Measurements from ENCODE around the gene PPP2R3B. TPM values are rescaled to one million over a fixed set of nuclear protein-coding genes. Genes with fewer than 3 reads are reported as not detected.

Gene PPP2R3B
- total RNA-seq, 1 experiment from 2014 or later = 19.1 TPM

- BruUV-seq (replicated peaks) = no TSS peak
These were observed 99.0 kb downstream of the PPP2R3B start for GRCh38 chrX:287670-288069.

More at GRCh38 chrX:287670-288069, 99.0 kb downstream of the PPP2R3B start:
- no peaks in the 10 kb centered on the region for H3K27me3 ChIP-seq (ENCODE audit: insufficient read depth, low read length)
- H4K20me1 ChIP-seq (ENCODE audit: insufficient read depth) = no peaks in the 10 kb centered on the region
- CTCF ChIA-PET = no interaction called here
- peaks cover 0 to 15% of the 10 kb centered on the region in 2 experiments; a peak in 2 of 4 replicates for H3K36me3 ChIP-seq (ENCODE audit: control insufficient read depth in 1 of 2, insufficient read depth in 2 of 2, low read length in 2 of 2)
- intact Hi-C loops (cut with micrococcal nuclease) = no loop called here
- no peaks in the 10 kb centered on the region for H3K9me2 ChIP-seq (ENCODE audit: insufficient read depth)
- H3K4me3 ChIP-seq (replicated peaks in 1 of 2; ENCODE audit: low read depth in 1 of 2, low read length in 2 of 2) = no peak overlapping the region
- DNase-seq (ENCODE audit: low read depth, low spot score) = no peak
- RAD21 ChIA-PET (ENCODE audit: low non-redundant PET in 1 of 2, low total read pairs in 2 of 2, uncharacterized antibody in 2 of 2, unreplicated experiment in 2 of 2) = no interaction called here
- H3K4me2 ChIP-seq (ENCODE audit: low read length) = no peak overlapping the region
- POLR2A ChIA-PET = no interaction called here
- H3K79me2 ChIP-seq (ENCODE audit: insufficient read depth, low read length) = no peaks in the 10 kb centered on the region
- H3K9ac ChIP-seq (ENCODE audit: low read length) = no peak overlapping the region
- no peak for TF ChIP-seq ELF1 (IDR thresholded peaks at IDR 0.05; ENCODE audit: borderline replicate concordance, low read depth)
- no peak for TF ChIP-seq SRF (IDR thresholded peaks at IDR 0.05; ENCODE audit: low read depth)
- TF ChIP-seq ZNF274 (IDR thresholded peaks at IDR 0.05; ENCODE audit: low read depth, low read length) = no peak
- no peak for TF ChIP-seq CTCF (IDR thresholded peaks at IDR 0.05 in 2 of 3, conservative IDR thresholded peaks at IDR 0.05 in 1 of 3; ENCODE audit: borderline replicate concordance in 1 of 3, insufficient read depth in 1 of 3, low read depth in 2 of 3, low read length in 2 of 3)
- TF ChIP-seq POLR2A (IDR thresholded peaks at IDR 0.05; ENCODE audit: borderline replicate concordance, extremely low read depth, insufficient read depth, insufficient read length) = no peak
- TF ChIP-seq MAX (IDR thresholded peaks at IDR 0.05) = no peak
- TF ChIP-seq ATF3 (IDR thresholded peaks at IDR 0.05) = no peak
- no peak for TF ChIP-seq CEBPB (IDR thresholded peaks at IDR 0.05; ENCODE audit: low read depth)
- TF ChIP-seq JUND (IDR thresholded peaks at IDR 0.05) = no peak
- TF ChIP-seq EGR1 (IDR thresholded peaks at IDR 0.05; ENCODE audit: low read depth) = no peak
- no peak for TF ChIP-seq SIN3A (IDR thresholded peaks at IDR 0.05; ENCODE audit: low read depth)
- no peak for TF ChIP-seq RAD21 (IDR thresholded peaks at IDR 0.05; ENCODE audit: low read depth)
- TF ChIP-seq REST (IDR thresholded peaks at IDR 0.05; ENCODE audit: low read depth) = no peak
- no peak for TF ChIP-seq ZBTB33 (IDR thresholded peaks at IDR 0.05; ENCODE audit: extremely low read depth, insufficient replicate concordance, low read length)
- no peak for TF ChIP-seq SP1 (IDR thresholded peaks at IDR 0.05; ENCODE audit: low read depth)
- TF ChIP-seq YY1 (IDR thresholded peaks at IDR 0.05; ENCODE audit: extremely low read depth, insufficient replicate concordance, low read depth, low read length) = no peak
- TF ChIP-seq POLR2AphosphoS5 (IDR thresholded peaks at IDR 0.05; ENCODE audit: low read depth, low read length) = no peak
- H3K4me1 ChIP-seq (ENCODE audit: control insufficient read depth in 1 of 2, insufficient read depth in 2 of 2, low read length in 2 of 2) = no peaks in the 10 kb centered on the region; a peak in 1 of 4 replicates
- no peak for ATAC-seq
- H3K9me3 ChIP-seq (ENCODE audit: control insufficient read depth in 1 of 2, insufficient read depth in 1 of 2, low read depth in 1 of 2, low read length in 2 of 2) = no peaks in the 10 kb centered on the region; a peak in 1 of 4 replicates
- H3K27ac ChIP-seq (ENCODE audit: low read depth, low read length) = no peak overlapping the region
- H2AFZ ChIP-seq (ENCODE audit: low read depth, low read length, poor library complexity, severe bottlenecking) = no peak overlapping the region

Measured in HCT116 (cell line).